ENCODE results near the gene HSD17B7. TPM values are rescaled to one million over a fixed set of nuclear protein-coding genes. Genes with fewer than 3 reads are reported as not detected.
A peak's percentile ranks its signal among the peaks of the same experiment; 100 is the strongest.
"Not testable (repeated sequence)": the region's sequence is repeated elsewhere in the genome, so short reads cannot be mapped to it uniquely, and the experiment has no call there.

HSD17B7 gene
- total and polyA plus RNA-seq, 2 of the 13 experiments (the other 11 are each of a cell fraction or from before 2014, with no cell fraction given), result 43.9 to 84.9 TPM

GRCh38 chr1:162790303-162790984 is at the start of gene HSD17B7 (continued):
- TF ChIP-seq ZNF704 (CRISPR knock-in tag; IDR thresholded peaks at IDR 0.05; ENCODE audit: borderline replicate concordance) (0 out of 2 replicates have a peak, but pooled peaks have one; percentile 27), KLF16 (CRISPR knock-in tag; IDR thresholded peaks at IDR 0.05) (0 out of 4 replicates have a peak, but pooled peaks of 1 of the 2 experiments have one; percentile 29), CREM (IDR thresholded peaks at IDR 0.05) (peak; percentile 66; the same call in 1 of the 2 replicates), NFKB2 (CRISPR knock-in tag; IDR thresholded peaks at IDR 0.05; ENCODE audit: borderline replicate concordance) (peak; percentile 26; the same call in 1 of the 2 replicates), PATZ1 (CRISPR knock-in tag; IDR thresholded peaks at IDR 0.05) (peak; percentile 48; the same call in 1 of the 2 replicates), ZNF687 (CRISPR knock-in tag; IDR thresholded peaks at IDR 0.05) (peak; percentile 72), HBP1 (CRISPR knock-in tag; IDR thresholded peaks at IDR 0.05; ENCODE audit: low read depth) (peak; percentile 26; the same call in 1 of the 2 replicates), SIN3A (IDR thresholded peaks at IDR 0.05; ENCODE audit: borderline replicate concordance, low read depth, low read length) (peak; percentile 75; the same call in 1 of the 2 replicates), CEBPB (IDR thresholded peaks at IDR 0.05; ENCODE audit: borderline replicate concordance, low read depth, low read length) (peak; percentile 43; the same call in 1 of the 2 replicates), LCORL (CRISPR knock-in tag; IDR thresholded peaks at IDR 0.05) (peak; percentile 63; the same call in 1 of the 2 replicates), ZFX (CRISPR knock-in tag; IDR thresholded peaks at IDR 0.05; ENCODE audit: low read depth) (peak; percentile 62; the same call in 1 of the 2 replicates), HNF4A (CRISPR knock-in tag; IDR thresholded peaks at IDR 0.05) (peak; percentile 28; the same call in 1 of the 2 replicates), TAF1 (CRISPR knock-in tag; IDR thresholded peaks at IDR 0.05) (peak; percentile 72), ZNF629 (CRISPR knock-in tag; conservative IDR thresholded peaks at IDR 0.05) (0 out of 2 replicates have a peak, but pooled peaks have one; percentile 23), MYC (CRISPR knock-in tag; IDR thresholded peaks at IDR 0.05; ENCODE audit: borderline replicate concordance) (peak; percentile 50; the same call in 1 of the 2 replicates), STAG1 (CRISPR knock-in tag; IDR thresholded peaks at IDR 0.05) (peak; percentile 17; the same call in 1 of the 2 replicates)
- TF ChIP-seq CREM (CRISPR knock-in tag; IDR thresholded peaks at IDR 0.05); LCORL (IDR thresholded peaks at IDR 0.05): not testable (repeated sequence)
